ENCODE data around the gene PMFBP1. TPM values are rescaled to one million over a fixed set of nuclear protein-coding genes. Genes with fewer than 3 reads are reported as not detected.

The PMFBP1 gene
- polyA plus RNA-seq, 1 donor from 2014 or later = 1.0 TPM

GRCh38 chr16:72094266-72094610, 77.7 kb downstream of the PMFBP1 start:
- peak overlapping the region; percentile 94 for H3K27ac ChIP-seq (ENCODE audit: low read length)
- no peaks in the 10 kb centered on the region for H3K36me3 ChIP-seq (ENCODE audit: insufficient read depth, low read length)
- no peaks in the 10 kb centered on the region for H3K9me2 ChIP-seq (ENCODE audit: insufficient read depth, low read length)
- no peaks in the 10 kb centered on the region for H3F3A ChIP-seq (ENCODE audit: insufficient read depth, low read length, poor library complexity, severe bottlenecking)
- H3K4me3 ChIP-seq (ENCODE audit: low read length) = peak overlapping the region; percentile 80
- peaks cover 46% of the 10 kb centered on the region for H3K79me2 ChIP-seq (replicated peaks; ENCODE audit: insufficient read depth, low read length)
- no peaks in the 10 kb centered on the region for H3K9me3 ChIP-seq (ENCODE audit: low read length)
- H3K9ac ChIP-seq (ENCODE audit: low read length) = peak overlapping the region; percentile 96
- peak overlapping the region; percentile 66 for H2AFZ ChIP-seq (ENCODE audit: low read depth, low read length)
- H3K27me3 ChIP-seq (ENCODE audit: insufficient read depth, low read depth, low read length) = no peaks in the 10 kb centered on the region
- no peaks in the 10 kb centered on the region for H4K20me1 ChIP-seq (ENCODE audit: insufficient read depth)
- TF ChIP-seq EP300 (conservative IDR thresholded peaks at IDR 0.05; ENCODE audit: poor library complexity, severe bottlenecking) (no peak), MXI1 (conservative IDR thresholded peaks at IDR 0.05; ENCODE audit: poor library complexity, severe bottlenecking) (no peak), EZH2 (IDR thresholded peaks at IDR 0.05; ENCODE audit: borderline replicate concordance, insufficient read depth, low read length, poor library complexity, severe bottlenecking) (no peak)
- TF ChIP-seq, protein P1, sequence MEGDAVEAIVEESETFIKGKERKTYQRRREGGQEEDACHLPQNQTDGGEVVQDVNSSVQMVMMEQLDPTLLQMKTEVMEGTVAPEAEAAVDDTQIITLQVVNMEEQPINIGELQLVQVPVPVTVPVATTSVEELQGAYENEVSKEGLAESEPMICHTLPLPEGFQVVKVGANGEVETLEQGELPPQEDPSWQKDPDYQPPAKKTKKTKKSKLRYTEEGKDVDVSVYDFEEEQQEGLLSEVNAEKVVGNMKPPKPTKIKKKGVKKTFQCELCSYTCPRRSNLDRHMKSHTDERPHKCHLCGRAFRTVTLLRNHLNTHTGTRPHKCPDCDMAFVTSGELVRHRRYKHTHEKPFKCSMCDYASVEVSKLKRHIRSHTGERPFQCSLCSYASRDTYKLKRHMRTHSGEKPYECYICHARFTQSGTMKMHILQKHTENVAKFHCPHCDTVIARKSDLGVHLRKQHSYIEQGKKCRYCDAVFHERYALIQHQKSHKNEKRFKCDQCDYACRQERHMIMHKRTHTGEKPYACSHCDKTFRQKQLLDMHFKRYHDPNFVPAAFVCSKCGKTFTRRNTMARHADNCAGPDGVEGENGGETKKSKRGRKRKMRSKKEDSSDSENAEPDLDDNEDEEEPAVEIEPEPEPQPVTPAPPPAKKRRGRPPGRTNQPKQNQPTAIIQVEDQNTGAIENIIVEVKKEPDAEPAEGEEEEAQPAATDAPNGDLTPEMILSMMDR (IDR thresholded peaks at IDR 0.05; ENCODE audit: poor library complexity, severe bottlenecking) = no peak
- H3K4me2 ChIP-seq (ENCODE audit: low read length) = peak overlapping the region; percentile 57

DNA sequence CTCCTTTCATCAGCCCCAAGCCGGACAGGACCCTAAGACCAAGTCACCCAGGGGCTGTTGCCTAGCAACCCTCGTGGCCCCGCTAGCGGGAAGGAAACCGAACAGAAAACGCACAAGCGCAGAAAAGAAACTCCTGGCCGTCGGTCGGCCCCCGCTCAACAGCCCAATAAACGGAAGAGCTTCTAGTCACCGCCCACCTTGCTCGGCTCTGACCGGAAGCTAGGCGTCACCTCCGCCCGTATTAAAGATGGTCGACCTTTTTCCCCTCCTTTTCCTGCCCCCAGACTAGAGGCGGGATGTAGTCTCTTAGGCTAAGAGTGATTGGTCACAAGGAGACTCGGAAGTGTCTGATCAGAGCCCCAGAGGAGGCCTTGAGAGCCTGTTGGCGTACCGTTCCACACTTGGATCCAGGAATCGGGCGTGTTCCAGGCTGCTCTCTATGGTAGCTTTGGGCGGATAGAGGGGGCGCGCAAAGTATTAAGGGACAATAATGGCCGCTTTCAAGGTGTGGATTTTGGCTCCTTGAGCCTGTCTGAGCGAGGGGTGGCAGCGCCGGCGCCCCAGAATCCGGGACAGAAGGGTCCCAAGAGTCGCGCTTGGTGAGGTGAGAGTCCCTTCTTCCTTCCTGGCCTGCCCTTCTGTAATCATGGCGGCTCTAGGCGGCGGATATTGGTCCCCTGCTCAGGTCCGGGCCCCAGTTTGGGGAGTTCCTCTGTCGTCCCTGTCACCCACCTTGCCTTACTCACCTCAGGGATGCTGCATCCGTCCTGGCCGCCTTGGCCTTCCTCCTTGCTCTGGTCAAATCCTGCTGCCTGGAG, 78.3 kb downstream of the PMFBP1 start, which contains the start of the genes DHX38 and TXNL4B:
TSS of gene DHX38 (plus strand) at position 400 of the 818 bp plus-strand sequence. CDS start 2,311 bp downstream, outside the sequence.
TSS of gene TXNL4B (minus strand) at position 173 of the 818 bp plus-strand sequence. CDS start 2,871 bp downstream, outside the sequence.
- TF ChIP-seq EP300 (conservative IDR thresholded peaks at IDR 0.05; ENCODE audit: poor library complexity, severe bottlenecking) (peak; percentile 53), SMC3 (conservative IDR thresholded peaks at IDR 0.05; ENCODE audit: poor library complexity) (no peak), RAD21 (conservative IDR thresholded peaks at IDR 0.05) (no peak), TAF1 (IDR thresholded peaks at IDR 0.05; ENCODE audit: low read depth) (peak; percentile 62), EZH2 (IDR thresholded peaks at IDR 0.05; ENCODE audit: borderline replicate concordance, insufficient read depth, low read length, poor library complexity, severe bottlenecking) (no peak), POLR2AphosphoS5 (IDR thresholded peaks at IDR 0.05) (peak; percentile 87), MXI1 (conservative IDR thresholded peaks at IDR 0.05; ENCODE audit: poor library complexity, severe bottlenecking) (peak; percentile 85)
- TF ChIP-seq, protein P2, sequence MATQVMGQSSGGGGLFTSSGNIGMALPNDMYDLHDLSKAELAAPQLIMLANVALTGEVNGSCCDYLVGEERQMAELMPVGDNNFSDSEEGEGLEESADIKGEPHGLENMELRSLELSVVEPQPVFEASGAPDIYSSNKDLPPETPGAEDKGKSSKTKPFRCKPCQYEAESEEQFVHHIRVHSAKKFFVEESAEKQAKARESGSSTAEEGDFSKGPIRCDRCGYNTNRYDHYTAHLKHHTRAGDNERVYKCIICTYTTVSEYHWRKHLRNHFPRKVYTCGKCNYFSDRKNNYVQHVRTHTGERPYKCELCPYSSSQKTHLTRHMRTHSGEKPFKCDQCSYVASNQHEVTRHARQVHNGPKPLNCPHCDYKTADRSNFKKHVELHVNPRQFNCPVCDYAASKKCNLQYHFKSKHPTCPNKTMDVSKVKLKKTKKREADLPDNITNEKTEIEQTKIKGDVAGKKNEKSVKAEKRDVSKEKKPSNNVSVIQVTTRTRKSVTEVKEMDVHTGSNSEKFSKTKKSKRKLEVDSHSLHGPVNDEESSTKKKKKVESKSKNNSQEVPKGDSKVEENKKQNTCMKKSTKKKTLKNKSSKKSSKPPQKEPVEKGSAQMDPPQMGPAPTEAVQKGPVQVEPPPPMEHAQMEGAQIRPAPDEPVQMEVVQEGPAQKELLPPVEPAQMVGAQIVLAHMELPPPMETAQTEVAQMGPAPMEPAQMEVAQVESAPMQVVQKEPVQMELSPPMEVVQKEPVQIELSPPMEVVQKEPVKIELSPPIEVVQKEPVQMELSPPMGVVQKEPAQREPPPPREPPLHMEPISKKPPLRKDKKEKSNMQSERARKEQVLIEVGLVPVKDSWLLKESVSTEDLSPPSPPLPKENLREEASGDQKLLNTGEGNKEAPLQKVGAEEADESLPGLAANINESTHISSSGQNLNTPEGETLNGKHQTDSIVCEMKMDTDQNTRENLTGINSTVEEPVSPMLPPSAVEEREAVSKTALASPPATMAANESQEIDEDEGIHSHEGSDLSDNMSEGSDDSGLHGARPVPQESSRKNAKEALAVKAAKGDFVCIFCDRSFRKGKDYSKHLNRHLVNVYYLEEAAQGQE (IDR thresholded peaks at IDR 0.05; ENCODE audit: borderline replicate concordance) = no peak
- TF ChIP-seq, protein P1 (IDR thresholded peaks at IDR 0.05; ENCODE audit: poor library complexity, severe bottlenecking) = peak; percentile 29
- no peaks in the 10 kb centered on the region for H3K9me3 ChIP-seq (ENCODE audit: low read length)
- no peaks in the 10 kb centered on the region for H3K9me2 ChIP-seq (ENCODE audit: insufficient read depth, low read length)
- H3K4me2 ChIP-seq (ENCODE audit: low read length) = peak within 1 kb of the TSS; percentile 98
- peak within 1 kb of the TSS; percentile 94 for H3K27ac ChIP-seq (ENCODE audit: low read length)
- H3K9ac ChIP-seq (ENCODE audit: low read length) = peak within 1 kb of the TSS; percentile 96
- H3K4me3 ChIP-seq (ENCODE audit: low read length) = peak within 1 kb of the TSS; percentile 80
- no peaks in the 10 kb centered on the region for H3K27me3 ChIP-seq (ENCODE audit: insufficient read depth, low read depth, low read length)
- H3F3A ChIP-seq (ENCODE audit: insufficient read depth, low read length, poor library complexity, severe bottlenecking) = no peaks in the 10 kb centered on the region
- no peaks in the 10 kb centered on the region for H3K36me3 ChIP-seq (ENCODE audit: insufficient read depth, low read length)
- H2AFZ ChIP-seq (ENCODE audit: low read depth, low read length) = peak within 1 kb of the TSS; percentile 66
- no peaks in the 10 kb centered on the region for H4K20me1 ChIP-seq (ENCODE audit: insufficient read depth)
- H3K79me2 ChIP-seq (replicated peaks; ENCODE audit: insufficient read depth, low read length) = peaks cover 46% of the 10 kb centered on the region
